HepG2 (cell line): ENCODE results near the gene CD79A. TPM values are rescaled to one million over a fixed set of nuclear protein-coding genes. Genes with fewer than 3 reads are reported as not detected.

Experiments
- ATAC-seq: fragments of 200-7000 bp; cut with Tn5 transposase; 3 replicates; pipeline ENCODE4 v1.9.1; 2020; ENCODE audit warnings: mild to moderate bottlenecking, moderate library complexity
- BruUV-seq: library from RNA; stranded (reverse); fragments of 400-500 nt; replicated peaks from 2 replicates; lab custom pipeline; 2021; lab: Mats Ljungman, UMichigan
- CTCF ChIA-PET: fragments of 300-600 bp; formaldehyde crosslinking; extraction: SDS; loops from one replicate; lab custom pipeline; 2021; ENCODE audit warnings: low total read pairs, inconsistent platforms, low intra/inter-chr PET ratio; lab: Yijun Ruan, JAX
- POLR2A ChIA-PET: fragments of 350-600 bp; sonication (Branson Sonifier 250); formaldehyde crosslinking; loops from one replicate; lab custom pipeline; 2020; ENCODE audit warnings: antibody characterized with exemption, inconsistent platforms; lab: Yijun Ruan, JAX
- DNase-seq: peaks from one replicate; pipeline ENCODE4 v3.0.0-alpha.2; 2015; ENCODE audit warnings: low spot score
- FAIRE-seq: peaks from 3 replicates; lab custom pipeline; 2011; peaks lifted over from hg19 to GRCh38; lab: Jason Lieb, UNC
- H2AFZ ChIP-seq: one replicate; pipeline ENCODE4 v1.6.1; 2011; ENCODE audit warnings: low read length, inconsistent platforms
- H3K27ac ChIP-seq: fragments of 300-600 bp; 3 replicates; pipeline ENCODE4 v1.8.0; 2011; ENCODE audit warnings: mixed run types, mild to moderate bottlenecking, mixed read lengths, low read length, inconsistent platforms; ENCODE audit not compliant: insufficient read depth; ENCODE audit errors: extremely low read length
- H3K27me3 ChIP-seq, 2 experiments: fragments of 200-600 bp in 1 of 2; 2 replicates in 1 of 2; 3 replicates in 1 of 2; pipeline versions ENCODE4 v1.6.0 to v1.8.0; 2011; ENCODE audit warnings: low read length in 2 of 2, mild to moderate bottlenecking in 2 of 2, moderate library complexity in 2 of 2, inconsistent platforms in 1 of 2; ENCODE audit not compliant: insufficient read depth in 2 of 2, control insufficient read depth in 1 of 2
- H3K36me3 ChIP-seq, 2 experiments: fragments of 200-600 bp in 1 of 2; replicated peaks in 1 of 2; 2 replicates in 1 of 2; 3 replicates in 1 of 2; pipeline versions ENCODE4 v1.5.1 to v1.8.0; 2011; ENCODE audit warnings: low read length in 2 of 2, inconsistent platforms in 1 of 2; ENCODE audit not compliant: insufficient read depth in 2 of 2, control insufficient read depth in 1 of 2
- H3K4me1 ChIP-seq: 2 replicates; pipeline ENCODE4 v1.5.1; 2012; ENCODE audit warnings: low read length, inconsistent platforms; ENCODE audit not compliant: insufficient read depth
- H3K4me2 ChIP-seq: 2 replicates; pipeline ENCODE4 v1.6.0; 2011; ENCODE audit warnings: low read depth, low read length, inconsistent platforms
- H3K4me3 ChIP-seq, 3 experiments: fragments of 200-600 bp in 1 of 3; sonication (generic), shearing (Covaris generic) in 1 of 3; replicated peaks in 1 of 3; 2 replicates each; pipeline ENCODE4 v1.5.1; 2011 to 2016; ENCODE audit warnings: low read length in 3 of 3, inconsistent platforms in 2 of 3, low read depth in 2 of 3, mild to moderate bottlenecking in 2 of 3, control low read depth in 1 of 3, mixed read lengths in 1 of 3; ENCODE audit not compliant: insufficient read depth in 1 of 3
- H3K79me2 ChIP-seq: one replicate; pipeline ENCODE4 v1.6.1; 2011; ENCODE audit warnings: low read length, inconsistent platforms; ENCODE audit not compliant: insufficient read depth
- H3K9ac ChIP-seq: 2 replicates; pipeline ENCODE4 v1.6.0; 2011; ENCODE audit warnings: mild to moderate bottlenecking, low read depth, low read length, inconsistent platforms; ENCODE audit not compliant: insufficient read depth
- H3K9me3 ChIP-seq: 2 replicates; pipeline ENCODE4 v1.5.1; 2012; ENCODE audit warnings: mild to moderate bottlenecking, low read length
- H4K20me1 ChIP-seq: 2 replicates; pipeline ENCODE4 v1.6.0; 2011; ENCODE audit warnings: inconsistent platforms, mild to moderate bottlenecking, low read length, moderate library complexity; ENCODE audit not compliant: insufficient read depth
- AGO2 ChIP-seq: fragments of 200-400 bp; formaldehyde crosslinking; optimal IDR thresholded peaks from 2 replicates; pipeline ENCODE3; 2017; ENCODE audit warnings: mild to moderate bottlenecking, low read depth, low read length, moderate library complexity
- IKZF4 ChIP-seq: sonication (generic); formaldehyde crosslinking; IDR thresholded peaks from 2 replicates; pipeline ENCODE4 v1.5.1; 2020; ENCODE audit warnings: borderline replicate concordance, mild to moderate bottlenecking, low read depth, missing genetic modification reagents; ENCODE audit errors: not compliant biosample characterization
- KLF15 ChIP-seq: sonication (generic); formaldehyde crosslinking; IDR thresholded peaks from 2 replicates; pipeline ENCODE4 v1.8.1; 2023; ENCODE audit warnings: borderline replicate concordance, mild to moderate bottlenecking, inconsistent platforms, missing genetic modification reagents, mixed read lengths
- NFAT5 ChIP-seq: sonication (generic); formaldehyde crosslinking; IDR thresholded peaks from 2 replicates; pipeline ENCODE4 v1.4.0; 2020; ENCODE audit warnings: missing genetic modification reagents
- PAX8 ChIP-seq: sonication (generic); formaldehyde crosslinking; IDR thresholded peaks from 2 replicates; pipeline ENCODE4 v1.8.0; 2022; ENCODE audit warnings: mild to moderate bottlenecking, missing genetic modification reagents, borderline replicate concordance
- PTBP1 ChIP-seq: fragments of 200-400 bp; formaldehyde crosslinking; IDR thresholded peaks from 2 replicates; pipeline ENCODE4 v1.6.1; 2018; ENCODE audit warnings: low read length, low read depth; ENCODE audit not compliant: poor library complexity, severe bottlenecking
- RNF2 ChIP-seq: fragments of 450-650 bp; conservative IDR thresholded peaks from 2 replicates; pipeline ENCODE4 v1.6.1; 2016; ENCODE audit warnings: low read depth
- SP4 ChIP-seq: sonication (generic); formaldehyde crosslinking; IDR thresholded peaks from 2 replicates; pipeline ENCODE4 v1.8.1; 2023; ENCODE audit warnings: mild to moderate bottlenecking, missing genetic modification reagents
- SRY ChIP-seq: sonication (generic); formaldehyde crosslinking; IDR thresholded peaks from 2 replicates; pipeline ENCODE4 v1.8.0; 2022; ENCODE audit warnings: mild to moderate bottlenecking, missing genetic modification reagents
- SSRP1 ChIP-seq: IDR thresholded peaks from 2 replicates; pipeline ENCODE4 v1.6.1; 2016; ENCODE audit warnings: control low read depth
- TEAD3 ChIP-seq: optimal IDR thresholded peaks from 2 replicates; pipeline ENCODE3; 2016; ENCODE audit warnings: borderline replicate concordance
- ZNF326 ChIP-seq: sonication (generic); formaldehyde crosslinking; IDR thresholded peaks from 2 replicates; pipeline ENCODE4 v1.4.0; 2020; ENCODE audit warnings: missing genetic modification reagents, borderline replicate concordance
- ZNF607 ChIP-seq: sonication (generic); formaldehyde crosslinking; IDR thresholded peaks from 2 replicates; pipeline ENCODE4 v1.5.1; 2020; ENCODE audit warnings: missing genetic modification reagents, mild to moderate bottlenecking, borderline replicate concordance
- ZNF629 ChIP-seq: sonication (generic); formaldehyde crosslinking; conservative IDR thresholded peaks from 2 replicates; pipeline ENCODE4 v1.5.0; 2020; ENCODE audit warnings: missing genetic modification reagents
- ZNF740 ChIP-seq: sonication (generic); formaldehyde crosslinking; IDR thresholded peaks from 2 replicates; pipeline ENCODE4 v1.4.0; 2020; ENCODE audit warnings: missing genetic modification reagents
- ZSCAN31 ChIP-seq: sonication (generic); formaldehyde crosslinking; IDR thresholded peaks from 2 replicates; pipeline ENCODE4 v1.5.0; 2020; ENCODE audit warnings: low read depth, mild to moderate bottlenecking, missing genetic modification reagents
- WGBS: methylation state at CpG from one replicate; pipeline ENCODE4 v1.1.6; 2017; ENCODE audit warnings: low lambda C conversion rate; 5-methylcytosine and 5-hydroxymethylcytosine counted together
- in situ Hi-C: cut with HindIII; loops from 2 replicates; pipeline ENCODE4 v1.10.0; 2017; ENCODE audit warnings: low pct_unique_long_range_greater_than_20kb; ENCODE audit not compliant: extremely low pct_ligation_motif_present
- intact Hi-C: fragments of 100-400 bp; cut with micrococcal nuclease; formaldehyde crosslinking; loops from one replicate; pipeline ENCODE4 v1.10.0; 2022; ENCODE audit not compliant: unreplicated experiment
- polyA plus RNA-seq, 8 experiments: library from polyadenylated mRNA; depleted of rRNA in 3 of 8; stranded (reverse) in 7 of 8; unstranded in 1 of 8; fragments of >200 nt; fragmentation: Illumina TruSeq in 4 of 8; extraction: Trizol in 4 of 8; gene quantifications; 2 replicates each; pipeline versions ENCODE4 v1.2.1 to v1.2.3, GENCODE V29; 2011 to 2016; ENCODE audit warnings: low read depth in 4 of 8, missing spikeins in 1 of 8, mixed read lengths in 1 of 8; ENCODE audit not compliant: insufficient read depth in 1 of 8
- total RNA-seq, 5 experiments: library from RNA; depleted of rRNA; stranded (reverse); fragments of >200 nt; fragmentation: Illumina TruSeq; extraction: Trizol; gene quantifications; 2 replicates each; pipeline ENCODE4 v1.2.3, GENCODE V29; 2016; ENCODE audit warnings: low read depth in 1 of 5

CD79A gene
- total and polyA plus RNA-seq, 2 of the 13 experiments (the other 11 are each of a cell fraction or from before 2014, with no cell fraction given) = 0.24 to 0.33 TPM

DNA sequence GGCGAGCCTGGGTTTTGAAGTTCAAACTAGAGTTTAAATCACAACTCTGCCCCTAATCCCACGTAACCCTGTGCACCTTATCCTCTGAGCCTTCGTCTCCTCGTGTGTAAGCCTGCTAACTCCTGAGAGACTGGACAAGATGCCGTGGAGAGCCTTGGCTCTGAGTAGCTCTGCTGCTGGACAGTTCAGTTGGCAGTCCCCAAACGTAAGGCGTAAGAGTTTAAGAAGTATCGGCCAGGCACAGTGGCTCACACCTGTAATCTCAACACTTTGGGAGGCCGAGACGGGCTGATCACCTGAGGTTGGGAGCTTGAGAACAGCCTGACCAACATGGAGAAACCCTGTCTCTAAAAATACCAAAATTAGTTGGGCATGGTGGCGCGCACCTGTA lies 4.7 kb upstream of the CD79A start (continued):
- 0 out of 2 replicates have a peak, but pooled peaks have one; percentile 26 for TF ChIP-seq ZSCAN31 (CRISPR knock-in tag)

- Histone ChIP-seq H3K4me2 (no peak overlapping the region), H3K4me1 (peaks cover 41% of the 10 kb centered on the region), H2AFZ (no peak overlapping the region), H3K4me3 (no peak overlapping the region), H3K79me2 (peaks cover 1% of the 10 kb centered on the region), H3K36me3 (peaks cover 14 to 37% of the 10 kb centered on the region in 2 experiments), H3K9me3 (no peaks in the 10 kb centered on the region), H4K20me1 (peaks cover 48% of the 10 kb centered on the region), H3K9ac (no peak overlapping the region), H3K27ac (no peak overlapping the region), H3K27me3 (peaks cover 1 to 6% of the 10 kb centered on the region in 2 experiments; a peak in 1 of 5 replicates)
- no TSS peak for BruUV-seq
- 48% methylated on average over 17 of the region's 18 CpGs for WGBS
- ChIA-PET POLR2A (interaction anchor here (1.0 to 6.9 kb wide), 7 partner anchors 9 to 203 kb away, joined by 4 to 72 read pairs (median 6); partner anchors contain the start of genes ARHGEF1, RABAC1, RPS19 and ZNF574), CTCF (interaction anchor here (0.7 to 2.1 kb wide), 4 partner anchors 15 to 79 kb away, joined by 3 to 14 read pairs (median 9); no protein-coding TSS in a partner anchor)
- FAIRE-seq (peak; percentile 79), ATAC-seq (peak; percentile 70), DNase-seq (peak; percentile 72)
- intact Hi-C loops (loop anchor here (2.0 kb wide), 2 partner anchors 62 to 78 kb away; no protein-coding TSS in a partner anchor), in situ Hi-C loops (no loop called here)
- no peak for TF ChIP-seq NFAT5 (CRISPR knock-in tag)
- no peak for TF ChIP-seq PAX8 (CRISPR knock-in tag)
- TF ChIP-seq ZNF326 (CRISPR knock-in tag) = no peak
- TF ChIP-seq SRY (CRISPR knock-in tag) = 0 out of 2 replicates have a peak, but pooled peaks have one; percentile 29
- TF ChIP-seq KLF15 = 0 out of 2 replicates have a peak, but pooled peaks have one; percentile 14
- TF ChIP-seq IKZF4 (CRISPR knock-in tag) = no peak
- TF ChIP-seq SSRP1 (CRISPR knock-in tag) = peak; percentile 79; the same call in 1 of the 2 replicates
- peak; percentile 91 for TF ChIP-seq AGO2
- no peak for TF ChIP-seq PTBP1
- no peak for TF ChIP-seq RNF2
- no peak for TF ChIP-seq ZNF607 (CRISPR knock-in tag)
- TF ChIP-seq SP4 = no peak
- peak; percentile 33 for TF ChIP-seq TEAD3 (CRISPR knock-in tag)
- no peak for TF ChIP-seq ZNF740 (CRISPR knock-in tag)
- peak; percentile 67 for TF ChIP-seq ZNF629 (CRISPR knock-in tag)
Measured at GRCh38 chr19:41872775-41873647, 4.1 kb upstream of the CD79A start.
